Measurements from ENCODE around the gene FAM209A.
"Not testable (repeated sequence)": the region's sequence is repeated elsewhere in the genome, so short reads cannot be mapped to it uniquely, and the experiment has no call there.

Gene FAM209A

DNA sequence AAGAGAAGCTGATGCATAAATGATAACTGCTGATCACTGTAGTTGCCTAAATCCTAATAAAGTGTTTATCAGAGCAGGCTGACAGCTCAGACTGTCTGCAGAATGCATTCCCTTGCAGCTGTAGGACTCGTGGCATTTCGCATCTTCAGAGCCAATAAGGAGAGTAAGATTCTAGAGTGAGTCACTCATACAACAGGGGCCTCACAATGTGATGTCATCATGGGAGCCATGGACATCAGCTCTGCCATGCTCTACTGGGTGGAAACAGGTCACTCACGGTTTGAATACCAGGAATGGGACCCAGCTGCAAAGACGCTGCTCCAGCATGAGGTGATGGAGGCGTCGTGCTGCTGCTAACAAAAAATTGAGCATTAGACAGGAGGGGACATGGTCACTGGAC, 15.9 kb downstream of the FAM209A start:
- DNase-seq (ENCODE audit: low spot score), result no peak

DNA sequence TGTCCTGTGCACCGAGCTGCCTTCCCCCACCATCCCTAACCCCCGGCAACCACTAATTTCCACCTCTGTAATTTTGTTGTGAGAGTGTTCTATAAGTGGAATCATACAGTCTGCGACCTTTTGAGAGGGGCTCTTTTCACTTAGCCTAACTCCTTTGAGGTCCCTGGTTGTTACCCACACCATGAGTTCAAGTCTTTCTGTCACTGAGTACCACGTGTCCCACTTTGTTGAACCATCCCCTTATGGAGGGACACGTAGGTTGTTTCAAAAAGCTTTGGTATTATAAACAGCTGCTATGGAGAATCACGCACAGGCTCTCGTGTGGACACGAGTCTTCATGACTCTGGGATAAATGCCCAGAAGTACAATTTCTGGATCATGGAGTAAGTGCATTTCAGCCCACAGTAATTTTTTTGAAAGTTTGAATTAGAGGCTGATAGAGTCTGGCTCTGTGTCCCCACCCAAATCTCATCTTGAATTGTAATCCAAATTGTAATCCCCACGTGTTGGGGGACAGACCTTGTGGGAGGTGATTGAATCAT, 18.0 kb downstream of the FAM209A start:
- DNase-seq (ENCODE audit: low spot score), result no peak

DNA sequence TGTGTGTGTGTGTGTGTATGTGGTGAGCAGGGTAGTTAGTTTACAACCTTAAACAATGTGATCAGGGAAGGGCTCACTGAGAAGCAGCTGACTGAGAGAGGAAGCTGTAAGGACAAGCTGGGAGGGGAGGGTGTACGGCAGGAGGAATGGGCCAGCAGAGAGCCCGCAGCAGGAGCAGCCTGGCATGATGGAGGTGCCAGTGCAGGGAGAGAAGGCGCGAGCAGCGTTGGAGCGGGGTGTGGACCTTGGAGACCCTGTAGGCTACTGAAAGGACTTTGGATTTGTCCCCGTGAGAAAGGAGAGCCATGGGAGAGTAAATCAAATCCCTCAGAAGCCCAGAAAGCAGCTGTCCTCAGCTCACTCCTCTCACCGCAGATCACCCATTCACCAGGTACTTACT, 27.0 kb downstream of the FAM209A start:
- no peak for DNase-seq (ENCODE audit: low spot score)

DNA sequence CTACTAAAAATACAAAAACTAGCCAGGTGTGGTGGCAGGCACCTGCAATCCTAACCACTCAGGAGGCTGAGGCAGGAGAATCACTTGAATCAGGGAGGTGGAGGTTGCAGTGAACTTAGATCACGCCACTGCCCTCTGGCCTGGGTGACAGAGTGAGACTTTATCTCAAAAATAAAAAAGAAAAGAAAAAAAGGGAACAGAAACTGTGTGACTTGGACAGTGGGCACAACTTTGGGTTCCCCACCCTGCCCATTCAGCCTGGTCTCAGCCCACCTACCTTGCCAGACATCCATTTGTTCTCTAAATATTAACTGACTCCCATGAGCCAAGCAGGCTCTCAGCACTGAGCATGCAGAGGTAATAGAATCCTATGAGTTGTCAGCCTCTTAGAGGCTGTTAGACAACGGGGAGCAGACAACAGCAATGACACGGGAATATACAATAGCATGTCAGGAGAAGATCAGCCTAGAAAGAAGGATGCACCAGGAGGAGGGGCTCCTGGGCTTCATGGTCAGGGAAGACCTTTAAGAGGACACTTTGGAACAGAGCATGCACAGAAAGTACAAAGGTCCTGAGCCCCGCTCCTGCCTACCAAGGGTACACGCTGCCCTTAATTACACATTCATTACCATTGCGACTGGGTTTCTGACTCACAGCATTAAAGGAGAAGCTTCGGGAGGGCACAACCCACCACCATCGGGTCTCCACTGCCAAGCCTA, 28.5 kb downstream of the FAM209A start:
- no peak for DNase-seq (ENCODE audit: low spot score)

DNA sequence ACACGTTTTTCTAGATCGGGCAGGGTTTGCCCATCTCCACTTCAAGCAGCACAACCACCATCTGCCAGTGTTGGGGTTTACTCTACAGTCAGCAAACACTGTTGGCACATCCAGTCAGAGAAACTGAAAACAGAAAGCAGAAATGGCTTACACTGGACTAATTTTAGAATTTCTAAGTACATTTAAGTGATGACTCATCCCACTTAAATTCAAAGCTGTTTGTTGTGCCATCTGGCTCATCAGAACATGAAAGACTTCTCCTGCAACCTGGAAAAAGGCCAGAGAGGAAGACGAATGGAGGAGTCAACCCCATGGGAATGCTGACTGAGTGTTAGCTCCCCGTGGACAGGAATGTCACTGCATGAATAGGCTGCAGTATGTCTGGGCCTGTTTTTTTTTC, 30.3 kb downstream of the FAM209A start:
- DNase-seq (ENCODE audit: low spot score), result peak; percentile 39

DNA sequence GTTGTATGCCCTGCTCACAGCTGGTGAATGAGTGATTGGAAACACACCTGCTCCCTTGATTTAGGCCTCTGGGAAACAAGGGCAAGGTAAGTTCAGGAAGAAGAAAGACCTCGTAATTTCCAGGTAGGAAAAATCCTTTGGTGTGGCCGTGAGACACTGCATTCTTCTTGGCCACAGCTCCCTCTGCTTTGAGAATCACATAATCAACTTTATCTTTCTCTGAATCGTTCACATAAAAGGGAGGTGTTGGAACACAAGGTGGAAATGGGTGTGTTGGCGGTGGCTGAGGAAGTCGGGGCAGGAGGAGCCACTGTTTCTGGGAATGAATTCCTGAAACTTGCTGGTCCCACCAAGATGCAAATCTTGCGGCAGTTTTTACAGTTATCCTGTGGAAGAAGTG, 34.4 kb downstream of the FAM209A start:
- DNase-seq (ENCODE audit: low spot score), result no peak

DNA sequence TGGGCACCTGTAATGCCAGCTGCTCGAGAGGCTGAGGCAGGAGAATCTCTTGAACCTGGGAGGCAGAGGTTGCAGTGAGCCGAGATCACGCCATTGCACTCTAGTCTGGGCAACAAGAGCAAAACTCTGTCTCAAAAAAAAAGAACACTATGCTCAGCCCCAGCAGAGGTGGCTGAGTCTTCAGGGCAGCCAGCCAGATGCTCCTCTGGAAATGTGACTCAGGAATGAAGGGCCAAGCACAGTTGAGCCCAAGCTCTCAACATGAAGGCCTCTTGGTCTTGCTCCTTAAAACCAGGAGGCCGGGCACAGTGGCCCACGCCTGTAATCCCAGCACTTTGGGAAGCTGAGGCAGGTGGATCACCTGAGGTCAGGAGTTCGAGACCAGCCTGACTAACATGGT, 40.0 kb downstream of the FAM209A start:
- not testable (repeated sequence) for DNase-seq (ENCODE audit: low spot score)

DNA sequence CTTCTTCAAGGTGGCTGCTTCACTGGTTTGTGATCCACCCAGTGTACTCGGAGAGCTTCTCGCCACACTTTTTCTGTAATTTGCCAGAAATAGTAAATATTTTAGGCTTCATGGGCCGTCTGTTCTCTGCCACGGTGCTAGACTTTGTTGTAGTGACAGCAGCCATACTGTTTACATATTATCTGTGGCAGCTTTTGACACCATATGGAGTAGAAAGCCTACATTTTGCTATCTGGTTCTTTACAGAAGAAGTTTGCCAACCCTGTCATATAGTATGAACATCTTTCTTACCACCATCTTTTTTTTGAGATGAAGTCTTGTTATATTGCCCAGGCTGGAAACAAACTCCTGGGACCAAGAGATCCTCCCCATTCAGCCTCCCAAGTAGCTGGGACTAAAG, 41.0 kb downstream of the FAM209A start:
- DNase-seq (ENCODE audit: low spot score), result no peak

DNA sequence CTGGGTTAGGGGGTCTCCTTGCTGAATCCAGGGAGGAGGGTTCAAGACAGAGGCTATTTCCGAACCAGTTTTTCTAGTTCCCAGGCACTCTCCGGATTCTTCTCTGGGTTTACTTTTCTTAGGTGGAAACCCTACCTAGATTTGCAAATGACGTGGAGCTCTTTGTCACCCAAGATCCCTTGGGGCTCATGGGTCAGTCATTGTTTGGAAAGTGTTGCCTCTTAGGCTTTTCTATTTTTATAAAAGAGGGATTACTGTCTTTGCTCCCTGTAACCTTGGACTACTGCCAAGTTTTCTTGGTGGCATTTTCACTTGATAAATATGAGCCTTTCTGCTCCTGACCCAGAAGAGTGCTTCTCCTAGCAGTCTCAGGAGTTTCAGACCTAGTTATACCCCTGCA, 42.1 kb downstream of the FAM209A start:
- no peak for DNase-seq (ENCODE audit: low spot score)

DNA sequence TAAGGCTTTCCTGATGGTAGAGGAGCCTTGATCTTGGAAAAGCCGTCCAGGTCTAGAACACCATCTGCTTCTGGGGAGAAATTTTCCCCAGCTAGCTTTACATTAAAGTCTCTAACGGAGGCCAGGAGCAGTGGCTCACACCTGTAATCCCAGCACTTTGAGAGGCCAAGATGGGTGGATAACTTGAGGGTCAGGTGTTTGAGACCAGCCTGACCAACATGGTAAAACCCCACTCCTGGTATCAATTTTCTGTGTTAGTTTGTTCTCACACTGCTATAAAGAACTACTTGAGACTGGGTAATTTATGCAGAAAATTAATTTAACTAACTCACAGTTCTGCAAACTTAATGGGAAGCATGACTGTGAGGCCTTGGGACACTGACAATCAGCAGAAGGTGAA, 46.3 kb downstream of the FAM209A start:
- no peak for DNase-seq (ENCODE audit: low spot score)

DNA sequence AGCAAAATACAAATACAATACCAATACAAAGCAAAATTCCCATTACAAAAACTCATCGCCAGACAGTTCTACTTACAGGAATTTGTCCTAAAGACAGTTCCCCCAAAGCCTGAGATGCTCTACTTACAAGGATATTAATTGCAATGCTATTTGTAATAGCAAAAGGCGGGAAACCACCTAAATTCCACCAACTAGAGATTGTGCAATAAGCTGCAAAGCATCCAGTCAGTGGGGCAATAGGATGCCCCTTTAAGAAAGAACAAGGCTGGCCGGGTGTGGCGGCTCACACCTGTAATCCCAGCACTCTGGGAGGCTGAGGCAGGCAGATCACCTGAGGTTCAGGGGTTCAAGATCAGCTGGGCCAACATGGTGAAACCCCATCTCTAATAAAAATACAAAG, 47.6 kb downstream of the FAM209A start:
- DNase-seq (ENCODE audit: low spot score), result no peak

DNA sequence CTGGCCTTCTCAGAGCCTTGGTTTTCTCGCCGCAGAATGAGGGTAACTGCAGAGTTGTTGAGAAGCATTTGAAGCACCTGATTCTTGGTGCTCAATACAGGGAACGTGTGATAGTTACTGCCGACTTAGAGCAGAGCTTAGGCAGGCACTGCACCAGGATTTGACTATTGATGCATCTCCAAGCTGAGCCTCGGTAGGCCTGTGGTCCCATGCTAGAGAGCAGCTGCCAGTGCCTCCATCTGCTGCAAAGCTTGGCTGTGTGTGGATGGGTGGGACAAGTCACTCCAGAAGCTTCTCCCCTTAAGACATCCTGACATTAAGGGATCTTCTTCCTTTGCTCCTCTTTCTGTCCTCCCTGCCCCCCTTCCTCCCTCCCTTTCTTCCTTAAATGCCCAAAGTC, 49.4 kb downstream of the FAM209A start:
- no peak for DNase-seq (ENCODE audit: low spot score)

DNA sequence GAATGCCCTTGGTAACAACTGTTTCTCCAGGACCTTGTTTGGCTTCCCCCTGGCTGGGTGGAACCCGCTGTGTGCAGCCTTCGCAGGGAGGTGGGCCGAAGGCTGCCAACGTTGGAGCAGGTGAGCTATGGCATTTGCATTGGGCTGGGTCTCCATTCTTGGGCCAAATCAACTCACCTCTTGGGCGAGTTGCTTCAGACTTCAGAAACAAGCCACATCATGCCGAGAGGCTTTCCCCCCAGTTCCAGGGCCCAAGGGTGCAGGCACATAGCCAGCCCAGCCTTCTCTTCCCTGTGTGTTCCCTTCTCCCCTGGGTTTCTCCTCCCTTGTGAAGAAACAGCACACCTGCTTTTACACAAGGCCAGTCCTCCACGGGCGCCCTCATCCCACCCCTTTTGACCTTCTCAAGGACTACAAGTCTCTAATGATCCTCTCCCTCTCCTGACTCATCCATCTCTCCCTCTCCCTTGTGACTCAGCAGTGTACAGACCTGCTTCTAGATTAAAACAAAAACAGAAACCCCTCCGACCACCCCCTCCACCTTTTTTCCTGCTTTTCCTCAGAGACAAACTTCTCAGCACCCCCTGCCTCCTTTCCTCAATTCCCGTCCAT, 50.1 kb downstream of the FAM209A start:
- DNase-seq (ENCODE audit: low spot score), result no peak

DNA sequence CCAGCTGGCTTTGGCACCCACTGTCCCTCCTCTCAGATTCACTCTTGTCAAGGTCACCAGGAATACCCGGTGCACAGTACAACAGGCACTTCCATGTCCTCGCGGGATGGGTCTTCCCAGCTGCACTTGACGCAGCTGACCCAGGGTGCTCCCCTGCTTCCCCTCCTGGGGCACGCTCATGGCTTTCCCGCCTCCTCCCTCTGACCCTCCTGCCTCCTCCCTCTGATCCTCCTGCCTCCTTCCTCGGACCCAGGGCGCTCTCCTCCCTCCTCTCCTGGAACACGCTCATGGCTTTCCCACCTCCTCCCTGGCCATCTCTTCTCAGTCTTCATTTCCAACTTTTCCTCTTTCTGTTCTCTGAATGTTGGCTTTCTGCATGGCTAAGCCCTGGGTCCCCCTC, 50.6 kb downstream of the FAM209A start:
- no peak for DNase-seq (ENCODE audit: low spot score)
